COR-L47 (cell line): ENCODE results near the gene SLC16A11.
"Not testable (repeated sequence)": the region's sequence is repeated elsewhere in the genome, so short reads cannot be mapped to it uniquely, and the experiment has no call there.

ENCODE experiments used
- DNase-seq: peaks from one replicate; lab custom pipeline; 2025; lab: John Stamatoyannopoulos, UW

Gene SLC16A11

DNA sequence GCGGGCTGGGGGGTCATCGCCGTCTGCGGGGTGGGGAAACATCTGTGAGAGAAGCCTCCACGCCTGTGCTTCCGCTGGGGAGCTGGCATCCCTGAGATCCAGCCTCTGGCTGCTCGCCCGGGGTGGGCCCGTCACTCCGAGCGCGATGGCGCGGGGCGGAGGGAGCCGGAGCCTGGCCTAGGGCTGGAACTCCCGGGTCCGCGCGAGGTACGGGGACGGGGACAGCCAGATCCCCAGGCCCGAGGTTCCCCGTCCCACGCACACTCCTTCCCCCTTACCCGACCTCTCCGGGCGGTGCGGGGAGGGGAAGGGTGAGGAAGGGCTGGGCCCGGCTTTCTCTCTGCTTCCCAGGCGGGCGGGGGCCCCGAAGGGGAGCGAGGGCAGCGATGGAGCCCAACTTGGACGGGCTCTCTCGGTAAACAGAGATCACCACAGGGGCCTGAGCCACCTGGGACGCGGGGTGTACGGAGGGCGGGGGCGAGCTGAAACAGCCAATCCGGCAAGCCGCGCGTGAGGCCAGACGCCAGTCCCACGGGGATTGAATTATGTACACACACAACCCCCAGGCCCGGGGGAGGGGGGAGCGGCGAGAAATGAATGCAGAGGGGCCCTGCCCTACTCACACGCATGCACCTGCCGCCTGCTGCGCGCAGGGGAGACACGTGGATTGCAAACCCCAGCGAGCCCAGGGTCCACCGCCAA lies at the start of gene SLC16A11:
Gene SLC16A11 (minus strand): TSS at position 596 of the 702 bp plus-strand sequence. CDS start 579 bp downstream, at position 17.
- DNase-seq = peak; percentile 74

GRCh38 chr17:7091311-7092005 lies 47.6 kb upstream of the SLC16A11 start:
- DNase-seq = not testable (repeated sequence)

DNA sequence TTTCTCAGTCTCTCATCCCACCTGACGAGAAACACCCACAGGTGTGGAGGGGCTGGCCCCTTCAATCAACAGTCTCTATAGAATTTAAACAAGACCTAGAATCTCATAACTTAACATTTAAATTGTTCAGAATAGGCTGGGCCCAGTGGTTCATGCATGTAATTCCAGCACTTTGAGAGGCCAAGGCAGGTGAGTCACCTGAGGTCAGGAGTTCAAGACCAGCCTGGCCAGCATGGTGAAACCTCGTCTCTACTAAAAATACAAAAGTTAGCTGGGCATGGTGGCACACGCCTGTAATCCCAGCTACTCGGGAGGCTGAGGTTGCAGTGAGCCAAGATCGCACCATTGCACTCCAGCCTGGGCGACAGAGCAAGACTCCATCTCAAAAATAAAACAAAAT lies 45.7 kb upstream of the SLC16A11 start:
- not testable (repeated sequence) for DNase-seq

DNA sequence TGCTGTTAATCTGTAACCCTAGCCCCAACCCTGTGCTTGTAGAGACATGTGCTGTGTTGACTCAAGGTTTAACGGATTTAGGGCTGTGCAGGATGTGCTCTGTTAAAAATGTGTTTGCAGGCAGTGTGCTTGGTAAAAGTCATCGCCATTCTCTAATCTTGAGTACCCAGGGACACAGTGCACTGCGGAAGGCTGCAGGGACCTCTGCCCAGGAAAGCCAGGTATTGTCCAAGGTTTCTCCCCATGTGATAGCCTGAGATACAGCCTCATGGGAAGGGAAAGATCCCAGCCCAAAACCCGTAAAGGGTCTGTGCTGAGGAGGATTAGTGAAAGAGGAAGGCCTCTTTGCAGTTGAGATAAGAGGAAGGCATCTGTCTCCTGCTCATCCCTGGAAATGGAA lies 44.5 kb upstream of the SLC16A11 start:
- not testable (repeated sequence) for DNase-seq

DNA sequence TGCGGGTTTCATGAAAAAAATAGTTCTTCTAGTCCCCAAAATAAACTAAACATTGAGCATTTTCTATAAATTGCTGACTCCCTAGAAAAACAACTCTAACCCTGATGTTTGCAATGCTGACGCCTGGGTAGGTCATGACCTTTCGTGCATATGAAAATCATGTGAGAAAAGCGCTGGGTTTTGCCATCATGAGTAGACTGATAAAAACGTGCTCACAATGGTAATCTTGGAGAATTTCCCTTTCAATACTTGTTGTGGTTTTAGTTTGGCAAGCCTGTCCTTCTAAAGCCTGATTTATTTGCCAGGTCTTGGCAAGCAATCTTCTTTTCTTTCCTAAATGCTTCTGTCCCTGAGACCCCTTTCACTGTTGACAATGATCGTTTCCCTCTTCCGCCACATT lies 40.2 kb upstream of the SLC16A11 start:
- DNase-seq = no peak

GRCh38 chr17:7083592-7083991 lies 39.7 kb upstream of the SLC16A11 start:
- DNase-seq = no peak

DNA sequence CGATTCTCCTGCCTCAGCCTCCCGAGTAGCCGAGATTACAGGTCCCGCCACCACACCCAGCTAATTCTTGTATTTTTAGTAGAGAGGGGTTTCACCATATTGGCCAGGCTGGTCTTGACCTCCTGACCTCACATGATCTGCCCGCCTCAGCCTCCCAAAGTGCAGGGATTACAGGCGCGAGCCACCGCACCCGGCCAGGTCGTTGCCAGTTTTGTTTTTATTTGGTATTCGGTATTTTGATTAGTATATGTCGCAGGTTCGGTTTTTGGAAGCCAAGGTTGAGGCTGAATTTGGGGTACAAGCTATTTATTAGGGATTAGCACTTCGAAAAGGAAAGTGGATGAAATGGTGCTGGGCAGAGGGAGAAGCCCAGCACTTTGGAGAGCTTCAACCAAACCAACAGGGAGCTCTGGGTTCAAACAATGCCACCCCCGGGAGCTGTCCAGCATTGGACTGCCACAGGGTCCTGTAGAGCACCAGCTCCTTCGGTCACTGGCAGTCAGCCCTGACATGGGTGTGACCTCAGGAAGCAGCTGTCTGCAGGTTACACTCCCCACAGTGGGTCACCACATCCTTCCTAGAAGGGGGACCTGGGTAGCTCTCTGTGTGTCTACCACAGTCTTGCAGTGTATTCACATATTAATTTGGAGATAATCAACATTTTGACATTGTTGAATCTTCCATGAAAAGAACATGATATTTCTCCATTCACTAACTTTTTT lies 37.6 kb upstream of the SLC16A11 start:
- no peak for DNase-seq

DNA sequence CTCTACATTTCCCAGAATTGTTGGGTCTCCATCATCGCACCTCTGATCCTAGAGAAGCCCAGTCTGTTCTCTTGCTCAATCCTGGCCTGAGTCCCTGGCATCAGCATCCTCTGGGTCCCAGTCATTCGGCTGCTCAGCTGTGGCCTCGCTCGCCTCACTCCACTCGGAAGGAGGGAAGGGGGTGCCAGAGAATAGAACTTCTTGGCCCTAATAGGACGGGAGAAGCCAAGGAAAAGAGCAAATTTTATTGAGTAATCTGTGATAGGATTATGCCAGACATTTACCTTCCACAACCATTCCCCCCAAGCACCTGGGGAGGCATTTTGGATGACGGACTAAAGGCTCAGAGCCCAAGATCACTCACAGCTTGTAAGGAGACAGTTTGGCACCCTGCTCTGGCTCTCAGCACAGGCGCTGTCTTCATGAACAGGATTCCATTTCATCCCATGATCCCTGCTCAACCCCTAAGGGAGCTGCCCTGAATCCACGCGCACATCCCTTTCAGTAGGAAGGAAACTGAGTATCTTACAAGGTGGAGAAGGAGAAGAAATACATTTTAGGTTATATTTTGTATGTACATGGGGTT lies 36.7 kb upstream of the SLC16A11 start:
- no peak for DNase-seq

DNA sequence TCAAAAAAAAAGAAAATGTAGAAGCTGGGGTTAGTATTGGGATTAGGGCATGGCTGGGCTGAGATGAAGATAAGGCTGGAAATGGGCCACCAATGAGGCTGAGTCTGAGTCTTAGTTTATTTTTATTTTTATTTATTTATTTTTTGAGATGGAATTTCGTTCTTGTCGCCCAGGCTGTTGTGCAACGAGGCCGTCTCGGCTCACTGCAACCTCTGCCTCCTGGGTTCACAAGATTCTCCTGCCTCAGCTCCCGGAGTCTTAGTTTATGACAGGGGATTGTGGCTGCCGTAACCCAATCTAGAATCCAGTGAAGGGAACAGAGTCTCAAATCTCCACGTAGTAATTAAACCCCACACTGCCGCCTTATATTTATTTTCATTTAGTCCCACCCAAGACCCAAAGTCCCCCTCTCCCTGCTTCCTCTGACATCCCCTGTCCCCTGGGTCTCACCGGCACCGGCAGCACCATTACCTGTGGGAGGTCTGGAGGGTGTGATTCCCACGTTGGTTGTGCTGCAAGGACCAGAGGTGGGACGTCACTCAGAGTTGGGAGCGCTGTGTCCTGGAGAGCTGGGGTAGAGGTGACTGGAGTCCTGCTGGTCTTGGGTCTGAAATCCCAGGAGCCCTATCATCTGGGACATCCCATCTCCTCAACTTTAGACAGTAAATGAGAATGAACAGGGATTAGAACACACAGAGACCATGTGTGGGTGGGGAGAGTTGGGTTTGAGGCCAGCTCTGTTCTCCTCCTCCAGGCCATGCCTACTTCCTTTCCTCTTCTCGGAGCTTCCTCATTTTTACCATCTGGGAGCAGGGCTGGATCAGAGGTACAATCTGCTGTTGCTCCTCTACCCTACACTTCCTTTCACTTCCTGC lies 35.9 kb upstream of the SLC16A11 start, which contains the start of gene CLEC10A:
Gene CLEC10A (minus strand): TSS at position 671 of the 875 bp plus-strand sequence. CDS start 1,439 bp downstream, outside the sequence.
- DNase-seq = no peak

- no peak for DNase-seq
These were observed 34.8 kb upstream of the SLC16A11 start for GRCh38 chr17:7078711-7079110.

DNA sequence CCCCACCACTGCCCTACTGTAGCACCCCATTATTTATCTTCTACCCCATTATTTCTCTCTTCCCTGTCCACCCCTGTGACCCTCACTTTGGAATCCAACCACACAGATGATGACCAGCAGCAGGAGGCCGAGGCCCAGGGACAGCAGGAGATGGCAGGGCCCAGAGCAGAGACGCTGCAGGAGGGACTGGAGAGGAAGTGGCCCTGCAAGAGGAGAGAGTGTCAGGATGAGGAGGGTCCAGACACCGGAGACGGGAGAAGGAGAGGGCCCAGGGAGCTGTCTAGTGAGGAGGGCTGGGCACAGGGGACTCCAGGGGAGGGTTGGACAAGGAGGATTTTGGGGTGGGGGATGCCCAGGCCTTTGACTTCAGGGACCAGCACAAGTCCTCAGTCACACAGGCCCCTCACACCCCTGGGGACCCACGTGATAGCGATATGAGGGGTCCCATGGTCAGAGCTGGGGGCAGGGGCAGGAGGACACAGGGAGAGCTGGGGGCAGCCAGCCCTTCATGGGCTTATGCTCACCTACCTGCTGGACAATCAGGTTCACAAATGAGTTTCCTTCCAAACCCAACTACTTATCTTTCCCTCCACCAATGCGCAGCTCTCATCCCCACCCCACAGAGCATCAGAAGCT lies 34.1 kb upstream of the SLC16A11 start:
- no peak for DNase-seq

DNA sequence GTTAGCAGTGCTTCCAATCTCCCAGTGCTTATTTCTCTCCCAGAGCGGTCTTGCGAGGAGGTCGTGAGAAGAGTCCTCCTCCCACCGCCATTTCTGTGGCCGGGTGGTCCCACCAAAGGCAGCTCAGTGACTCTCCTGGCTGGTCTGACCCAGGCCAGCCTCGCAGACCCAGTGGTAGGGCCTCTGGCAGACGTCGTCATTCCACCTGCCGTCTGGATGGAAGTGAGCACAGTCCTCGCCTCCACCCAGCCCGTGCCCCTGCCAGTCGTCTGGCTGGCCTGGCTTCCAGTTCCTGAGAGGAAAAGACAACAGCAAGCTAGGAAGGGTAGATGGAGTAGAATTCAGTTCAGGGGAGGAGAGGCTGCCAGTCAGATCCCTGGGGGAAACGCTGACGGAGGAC lies 31.0 kb upstream of the SLC16A11 start:
- no peak for DNase-seq

GRCh38 chr17:7072406-7072805 lies 28.5 kb upstream of the SLC16A11 start:
- DNase-seq = no peak

DNA sequence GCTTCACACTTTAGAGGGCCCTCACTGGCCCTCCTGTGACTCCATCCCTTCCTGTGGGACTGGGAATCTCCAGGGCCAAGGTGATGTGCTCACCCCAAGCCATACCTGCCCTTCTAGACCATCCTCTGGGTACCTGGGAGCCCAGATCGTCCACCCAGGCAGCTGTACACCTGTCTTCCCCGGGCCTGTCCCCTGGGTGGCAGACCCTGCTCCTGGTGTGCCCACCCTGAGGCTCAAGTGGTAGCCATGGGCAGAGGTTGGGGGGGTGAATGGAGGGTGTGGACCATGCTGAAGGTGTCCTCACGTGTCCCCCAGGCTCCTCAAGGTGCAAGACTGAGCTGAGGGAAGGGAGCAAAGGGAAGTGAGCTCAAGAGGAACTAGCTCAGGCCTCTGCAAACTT lies 26.8 kb upstream of the SLC16A11 start:
- DNase-seq = no peak

DNA sequence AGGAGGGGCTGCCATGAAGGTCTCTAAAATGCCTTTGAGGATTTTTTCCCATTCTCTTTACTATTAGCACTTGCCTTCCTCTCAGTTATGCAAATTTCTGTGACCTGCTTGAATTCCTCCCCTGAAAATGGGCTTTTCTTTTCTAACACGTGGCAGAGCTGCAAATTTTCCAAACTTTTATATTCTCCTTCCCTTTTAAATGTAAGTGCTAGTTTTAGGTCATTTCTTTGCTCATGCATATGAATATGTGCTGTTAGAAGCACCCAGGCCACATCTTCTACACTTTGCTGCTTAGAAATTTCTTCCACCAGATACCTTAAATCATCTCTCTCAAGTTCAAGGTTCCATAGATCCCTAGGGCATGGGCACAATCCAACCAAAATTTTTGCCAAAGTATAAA lies 24.4 kb upstream of the SLC16A11 start:
- DNase-seq = no peak

DNA sequence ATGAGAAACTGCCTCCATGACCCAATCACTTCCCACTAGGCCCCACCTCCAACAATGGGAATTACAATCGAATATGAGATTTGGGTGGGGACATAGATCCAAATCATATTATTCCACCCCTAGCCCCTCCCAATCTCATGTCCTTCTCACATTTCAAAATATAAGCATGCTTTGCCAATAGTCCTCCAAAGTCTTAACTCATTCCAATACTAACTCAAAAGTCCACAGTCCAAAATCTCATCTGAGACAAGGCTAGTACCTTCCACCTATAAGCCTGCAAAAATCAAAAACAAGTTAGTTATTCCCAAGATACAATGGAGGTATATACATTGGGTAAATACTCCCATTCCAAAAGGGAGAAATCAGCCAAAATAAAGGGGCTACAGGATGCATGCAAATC lies 23.3 kb upstream of the SLC16A11 start:
- DNase-seq = no peak

- DNase-seq = no peak
These were observed 20.4 kb upstream of the SLC16A11 start for GRCh38 chr17:7064261-7064660.

DNA sequence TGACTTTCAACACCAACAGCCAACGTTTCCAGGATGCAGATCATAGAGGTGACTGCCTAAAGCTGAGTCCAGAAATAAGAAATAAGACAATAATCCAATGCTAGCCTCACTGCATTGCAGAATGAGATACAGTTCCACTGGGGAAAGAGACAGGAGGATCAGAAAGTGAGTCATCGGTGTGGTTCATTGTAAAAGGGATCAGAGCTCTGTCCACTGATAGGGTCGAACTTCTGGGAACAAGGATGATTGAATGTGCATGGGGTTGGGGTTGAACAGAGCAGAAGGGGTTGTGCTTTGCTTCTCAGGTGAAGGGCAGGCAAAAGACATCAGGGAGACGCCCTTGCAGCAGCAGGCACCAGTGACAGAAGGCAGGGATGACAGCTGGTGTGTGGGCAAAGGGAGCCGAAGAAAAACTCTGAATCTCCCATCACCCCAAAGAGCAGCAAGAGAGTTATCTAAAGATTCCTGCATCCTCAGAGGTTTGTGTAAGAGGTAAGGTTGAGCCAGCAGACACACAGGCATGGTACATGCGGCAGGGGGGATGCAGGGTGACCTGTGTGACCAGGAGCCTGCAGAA lies 19.7 kb upstream of the SLC16A11 start:
- DNase-seq = no peak

DNA sequence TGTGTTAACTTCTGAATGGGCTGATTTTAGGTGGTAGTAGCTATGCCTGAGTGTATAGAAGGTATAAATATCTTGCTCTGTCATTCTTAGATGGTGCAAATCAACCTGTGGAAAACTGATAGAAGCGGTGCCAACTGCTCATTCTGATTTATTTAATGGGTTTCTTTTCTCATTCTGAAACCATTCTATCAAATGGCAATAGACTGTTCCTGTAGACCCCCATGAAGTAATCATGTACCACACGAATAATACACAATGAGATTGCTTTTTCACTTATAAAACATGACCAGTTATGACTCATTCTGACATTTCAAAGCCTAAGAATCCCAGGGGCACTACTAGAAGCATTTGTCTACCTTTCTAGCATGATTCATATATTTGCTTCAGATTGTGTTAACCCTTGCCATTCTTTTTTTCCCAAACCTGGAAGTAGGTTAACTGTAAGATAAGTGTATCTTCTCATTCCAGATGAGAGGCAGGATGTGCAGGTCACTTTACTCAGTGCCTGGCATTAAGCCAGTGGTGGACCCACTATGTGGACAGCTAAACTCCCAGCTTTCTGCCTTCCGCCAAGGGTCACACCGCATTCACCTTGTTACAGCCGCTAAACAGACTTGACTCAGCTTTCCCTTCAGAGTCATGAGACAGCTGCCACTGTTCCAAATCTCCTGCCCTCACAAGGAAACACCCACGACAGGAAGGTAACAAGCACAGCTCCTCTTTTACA lies 16.4 kb upstream of the SLC16A11 start:
- DNase-seq = no peak
